Activated T-cell treated with anti-CD3 and anti-CD28 coated beads, Interleukin-2, amount 50 U/mL, for 1 hour (primary cell): ENCODE results near the gene NEK6.

Experiments used
- DNase-seq: peaks from one replicate; pipeline ENCODE4 v3.0.0-alpha.2; 2020

NEK6 gene

GRCh38 chr9:124358631-124359030, 100.9 kb downstream of the NEK6 start:
- DNase-seq = no peak

GRCh38 chr9:124359426-124359825, 101.7 kb downstream of the NEK6 start:
- no peak for DNase-seq

DNA sequence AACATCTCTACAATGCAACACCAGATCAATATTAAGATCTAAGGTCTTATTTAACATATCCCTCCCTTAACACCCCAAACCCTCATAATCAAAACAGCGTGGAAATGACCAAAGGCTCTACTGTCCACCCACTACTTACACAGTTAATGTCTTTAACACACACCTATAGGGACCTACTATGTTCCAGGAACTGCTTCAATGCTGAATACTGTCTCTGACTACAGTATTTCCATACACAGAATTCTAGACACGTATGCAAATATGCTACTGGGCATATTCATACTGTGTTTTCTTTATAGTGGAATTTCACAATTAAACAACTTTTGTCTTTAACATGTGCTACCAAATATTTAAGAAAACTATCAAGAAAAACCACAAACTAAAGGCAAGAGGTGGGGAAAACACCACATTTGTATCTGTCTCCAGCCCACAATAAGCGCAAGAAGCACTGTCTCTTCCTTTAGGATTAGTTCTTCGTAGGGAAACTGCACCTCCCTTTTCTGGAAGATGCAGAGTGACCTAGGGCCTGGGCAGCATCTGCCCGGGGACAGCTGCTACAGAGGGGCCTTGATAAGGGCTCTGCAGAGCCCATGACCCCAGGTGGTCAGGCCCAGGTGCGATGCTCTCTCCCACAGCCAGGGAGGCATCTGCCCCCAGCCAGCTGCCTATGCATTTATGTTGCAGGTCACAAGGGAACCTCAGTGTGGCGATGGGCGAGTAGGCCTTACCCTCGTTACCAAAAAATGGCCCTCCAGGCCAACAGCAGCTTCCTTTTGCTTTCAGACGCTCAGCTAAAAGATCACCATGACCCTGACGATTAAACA, 102.3 kb downstream of the NEK6 start:
- DNase-seq = no peak

GRCh38 chr9:124361128-124361527, 103.4 kb downstream of the NEK6 start:
- DNase-seq = no peak

GRCh38 chr9:124363326-124364096, 105.8 kb downstream of the NEK6 start:
- no peak for DNase-seq

DNA sequence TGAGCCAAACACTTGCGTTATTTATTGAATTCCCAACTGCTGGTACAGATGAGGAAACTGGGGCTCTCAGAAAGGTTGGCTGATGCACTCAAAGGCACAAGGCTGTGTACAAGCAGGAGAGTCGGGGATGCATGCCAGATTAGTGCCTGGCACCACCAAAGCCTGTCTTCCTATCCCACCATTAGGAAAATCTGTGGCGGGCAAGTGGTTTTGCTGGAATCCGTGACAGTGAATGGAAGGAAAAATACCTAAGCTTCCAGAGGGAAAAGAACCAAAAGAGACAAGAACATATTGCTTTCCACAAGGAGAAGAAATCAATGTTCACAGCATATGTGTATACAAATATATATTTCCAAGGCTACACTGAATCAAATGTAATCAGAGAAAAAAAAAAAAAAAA, 106.4 kb downstream of the NEK6 start:
- no peak for DNase-seq

DNA sequence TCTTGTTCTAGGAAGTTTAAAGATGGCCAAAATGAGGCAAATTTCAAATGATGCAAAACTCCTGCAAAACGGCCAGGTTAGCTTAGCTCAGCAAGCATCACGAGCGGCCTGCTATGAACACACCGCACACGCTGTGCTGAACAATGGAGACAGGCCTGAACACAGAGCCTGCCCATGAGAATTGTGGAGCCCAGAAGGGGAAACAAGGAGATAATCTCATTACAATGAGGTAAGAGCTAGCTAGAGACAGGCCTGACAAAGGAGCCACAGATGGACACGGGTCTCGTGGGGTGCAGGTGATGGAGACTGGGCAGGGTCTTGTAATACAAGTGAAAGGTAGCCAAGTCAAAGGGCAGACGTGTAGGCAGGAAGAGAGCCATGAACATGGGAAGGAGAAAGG, 107.3 kb downstream of the NEK6 start:
- no peak for DNase-seq

DNA sequence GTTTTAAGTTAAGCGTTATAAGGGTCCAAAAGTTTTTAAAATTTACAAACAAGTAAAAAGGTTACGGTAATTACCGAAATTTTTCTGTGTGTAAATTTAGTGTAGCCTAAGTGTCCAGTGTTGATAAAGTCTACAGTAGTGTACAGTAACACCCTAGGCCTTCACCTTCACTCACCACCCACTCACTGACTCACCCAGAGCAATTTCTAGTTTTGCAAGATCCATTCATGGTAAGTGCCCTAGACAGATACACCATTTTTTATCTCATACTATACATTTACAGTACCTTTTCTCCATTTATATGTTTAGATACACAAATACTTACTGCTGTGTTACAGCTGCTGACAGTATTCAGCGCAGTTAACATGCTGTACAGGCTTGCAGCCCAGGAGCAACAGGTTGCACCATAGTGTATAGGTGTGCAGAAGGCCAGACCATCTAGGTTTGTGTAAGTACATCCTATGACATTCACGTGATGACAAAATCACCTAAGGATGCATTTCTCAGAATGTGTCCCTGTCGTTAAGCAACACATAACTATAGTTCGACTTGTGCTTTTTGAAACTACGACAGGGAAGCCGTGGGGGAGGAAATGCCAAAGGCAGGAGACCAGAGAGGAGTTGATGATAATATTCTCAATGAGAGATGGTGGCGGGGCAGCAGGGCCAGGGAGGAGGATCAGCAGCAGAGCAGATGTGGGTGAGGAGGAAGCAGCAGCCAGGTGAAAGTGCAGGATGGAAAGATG, 108.9 kb downstream of the NEK6 start:
- DNase-seq = no peak

GRCh38 chr9:124368692-124369091, 110.9 kb downstream of the NEK6 start:
- DNase-seq = no peak

DNA sequence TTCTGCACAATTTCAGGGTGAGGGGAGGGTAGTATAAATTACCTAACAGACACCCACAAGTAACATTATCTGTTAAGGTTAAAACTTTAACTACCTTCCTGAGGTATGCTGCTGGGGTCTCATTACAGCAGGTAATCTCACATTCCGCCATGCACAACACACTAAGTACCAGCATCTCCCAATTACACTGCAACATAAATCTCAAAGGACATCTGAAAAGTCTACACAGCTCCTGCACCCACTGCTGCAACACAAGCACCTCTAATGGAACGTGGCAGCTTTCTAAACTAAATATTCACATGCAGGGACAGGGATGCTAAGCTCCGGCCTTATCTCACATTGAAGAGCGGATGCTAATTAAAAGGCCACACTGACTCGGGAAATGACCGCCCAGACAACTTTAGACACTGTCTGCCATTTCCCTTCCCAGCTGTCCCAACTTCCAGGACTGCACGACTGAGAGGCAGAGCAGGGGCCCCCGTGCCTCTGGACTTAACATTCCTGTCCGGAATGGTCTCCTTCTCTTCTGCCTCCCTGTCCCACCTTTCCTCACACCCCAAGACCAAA, 111.6 kb downstream of the NEK6 start:
- no peak for DNase-seq

- DNase-seq = no peak
Measured at GRCh38 chr9:124370896-124371582, 113.3 kb downstream of the NEK6 start.

DNA sequence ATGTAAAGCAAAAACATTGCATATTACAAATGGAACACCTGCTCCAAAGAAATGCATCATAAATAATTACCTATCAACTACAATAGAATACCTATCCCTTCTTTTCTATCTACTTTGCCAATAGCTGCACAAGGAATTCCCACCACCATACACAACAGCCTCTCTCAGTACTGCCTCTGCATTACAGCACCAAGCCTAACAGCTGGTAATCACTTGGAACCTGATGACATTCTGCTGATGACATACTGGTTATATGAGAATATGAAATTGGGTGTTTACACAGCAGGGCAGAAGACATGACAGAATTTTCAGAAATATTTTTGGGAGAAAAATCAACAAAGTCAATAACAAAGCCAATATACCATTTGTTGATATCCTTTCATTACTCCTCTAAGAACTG, 114.3 kb downstream of the NEK6 start:
- DNase-seq = no peak

DNA sequence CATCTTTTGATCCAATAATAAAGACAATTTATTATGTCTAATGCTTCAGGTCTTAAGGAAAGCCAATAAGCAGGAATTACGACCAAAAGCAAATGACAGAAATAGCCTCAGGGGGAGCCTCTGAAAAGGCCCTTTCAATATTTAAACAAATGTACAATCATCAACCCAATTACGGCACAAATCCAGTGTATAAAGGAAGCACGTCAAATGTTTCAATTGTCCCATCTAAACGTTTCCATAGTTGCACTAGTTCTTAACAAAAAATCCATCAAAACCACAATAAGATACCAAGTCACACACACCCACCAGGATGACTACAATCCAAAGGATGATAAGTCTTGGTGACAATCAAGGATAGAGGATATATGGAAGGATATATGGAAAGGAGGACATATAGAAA, 115.6 kb downstream of the NEK6 start:
- DNase-seq = no peak

GRCh38 chr9:124373851-124374250, 116.1 kb downstream of the NEK6 start:
- DNase-seq = no peak

DNA sequence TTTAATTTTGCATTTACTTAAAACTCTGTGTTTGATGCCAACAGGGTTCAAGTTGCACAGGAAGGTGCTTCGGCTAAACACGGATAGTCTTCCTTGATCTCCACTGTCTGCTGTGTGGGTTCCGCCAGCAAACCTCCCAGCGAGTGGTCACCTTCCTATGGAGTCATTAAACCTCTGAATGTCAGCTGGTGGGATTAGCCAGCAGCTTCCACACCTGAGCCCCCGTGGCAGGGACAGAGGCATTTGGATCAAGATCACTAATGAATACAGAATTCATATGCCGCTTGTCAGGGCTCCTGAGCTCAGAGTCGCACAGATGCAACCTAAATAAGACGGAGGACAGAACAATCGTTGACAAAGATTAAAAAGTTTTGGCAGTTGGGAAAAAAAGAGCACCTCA, 118.0 kb downstream of the NEK6 start:
- DNase-seq = no peak

GRCh38 chr9:124376329-124376728, 118.6 kb downstream of the NEK6 start:
- no peak for DNase-seq

DNA sequence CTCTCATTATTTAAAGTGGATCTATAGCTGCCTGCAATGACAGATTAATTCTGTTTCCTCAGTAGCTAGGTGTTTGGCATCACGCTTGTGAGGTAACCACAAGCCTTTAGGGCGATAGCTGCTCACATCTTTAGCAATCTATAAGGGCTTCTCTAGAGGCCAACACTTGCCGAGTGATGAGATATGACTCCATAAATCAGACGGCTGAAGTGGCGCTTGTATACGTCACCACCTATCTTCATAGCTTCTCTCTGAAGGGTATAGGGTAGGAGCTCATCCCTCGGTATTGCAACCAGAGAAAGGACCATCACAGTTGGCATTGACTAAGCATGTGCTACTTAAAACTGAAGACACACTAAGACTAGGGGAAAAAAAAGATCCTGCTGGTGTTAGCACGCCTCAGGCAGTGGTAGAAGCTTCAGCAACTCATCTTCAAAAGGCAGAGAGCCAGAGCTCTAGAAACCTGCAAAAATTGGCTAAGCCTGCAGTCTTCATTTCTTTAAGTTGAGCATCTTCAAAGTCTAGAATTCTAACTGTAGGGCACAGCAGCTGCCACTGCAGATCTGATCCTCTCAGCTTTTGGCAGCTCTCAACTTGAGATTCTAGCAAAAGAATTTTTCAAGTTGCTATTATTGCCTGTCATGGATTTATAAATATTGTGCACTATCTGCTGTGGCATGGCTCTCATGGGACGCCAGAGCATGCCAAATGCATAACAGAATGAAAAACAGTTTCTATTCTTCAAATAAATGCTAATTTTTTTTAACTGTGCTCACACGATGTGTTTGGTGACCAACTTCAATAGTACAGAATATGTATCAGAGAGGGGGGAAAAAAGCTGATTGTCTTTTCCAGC, 120.0 kb downstream of the NEK6 start:
- no peak for DNase-seq

- DNase-seq = no peak
Measured at GRCh38 chr9:124381170-124381945, 123.6 kb downstream of the NEK6 start.

DNA sequence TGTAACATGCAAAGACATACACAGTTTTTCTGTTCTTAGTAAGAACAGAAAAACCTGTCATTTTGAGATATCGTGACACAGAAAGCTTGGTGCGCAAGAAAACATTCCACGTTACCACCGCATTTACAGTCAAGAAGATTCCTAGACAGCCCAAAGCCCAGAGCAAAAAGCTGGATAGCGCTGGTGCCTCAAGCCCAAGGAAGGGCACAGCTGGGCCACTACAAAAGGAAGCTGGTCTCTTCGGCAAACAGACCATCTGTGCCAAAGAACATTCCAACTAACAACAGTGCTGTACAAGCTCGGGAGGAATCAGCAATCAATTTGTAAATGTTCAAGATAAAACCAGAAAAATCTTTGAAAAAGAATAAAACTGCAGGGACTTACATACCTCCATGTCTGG, 126.5 kb downstream of the NEK6 start:
- DNase-seq = no peak

- DNase-seq = no peak
Measured at GRCh38 chr9:124384846-124385245, 127.1 kb downstream of the NEK6 start.

DNA sequence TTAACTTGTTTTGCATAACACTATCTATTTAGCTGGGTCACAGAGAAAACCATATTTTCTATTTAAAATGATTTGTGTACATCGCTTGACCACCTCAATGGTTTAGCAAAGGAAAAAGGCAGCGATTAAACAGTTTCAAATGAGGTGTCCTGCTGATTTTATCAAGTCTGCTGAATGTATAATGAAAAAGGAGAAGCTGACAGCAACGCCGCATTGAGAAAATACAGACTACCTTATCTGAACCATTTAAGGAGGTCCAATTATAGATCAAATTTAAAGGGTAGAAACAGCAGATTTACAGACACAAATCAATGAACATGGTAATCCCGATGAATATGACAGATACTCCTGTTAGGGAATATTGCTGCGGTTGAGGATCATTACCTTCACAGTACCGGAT, 127.9 kb downstream of the NEK6 start:
- no peak for DNase-seq
